Panc1 (cell line): ENCODE results near the gene FLACC1. TPM values are rescaled to one million over a fixed set of nuclear protein-coding genes. Genes with fewer than 3 reads are reported as not detected.

Experiments used
- ATAC-seq: fragments of 200-7000 bp; cut with Tn5 transposase; 2 replicates; pipeline ENCODE4 v1.9.1; 2020; ENCODE audit warnings: mild to moderate bottlenecking, moderate library complexity
- BruUV-seq: library from RNA; stranded (reverse); fragments of 400-500 nt; replicated peaks from 2 replicates; lab custom pipeline; 2021; lab: Mats Ljungman, UMichigan
- CTCF ChIA-PET: fragments of 300-600 bp; sonication (Branson Sonifier 250); formaldehyde crosslinking; loops from one replicate; lab custom pipeline; 2022; ENCODE audit warnings: antibody characterized with exemption; lab: Charles Lee
- POLR2A ChIA-PET: fragments of 300-600 bp; sonication (Branson Sonifier 250); formaldehyde crosslinking; loops from one replicate; lab custom pipeline; 2022; ENCODE audit warnings: antibody characterized with exemption; lab: Charles Lee
- DNase-seq: peaks from one replicate; pipeline ENCODE4 v3.0.0-alpha.2; 2010; ENCODE audit warnings: low read depth, low spot score
- H3K27ac ChIP-seq: 2 replicates; pipeline ENCODE4 v1.5.1; 2011; ENCODE audit warnings: mild to moderate bottlenecking, low read length, inconsistent platforms
- H3K27me3 ChIP-seq: fragments of 200-500 bp; sonication (Bioruptor generic); 2 replicates; pipeline ENCODE4 v1.6.0; 2014; ENCODE audit warnings: low read length, inconsistent platforms; ENCODE audit not compliant: control insufficient read depth, insufficient read depth
- H3K36me3 ChIP-seq: fragments of 200-500 bp; sonication (Bioruptor generic); 2 replicates; pipeline ENCODE4 v1.5.1; 2014; ENCODE audit warnings: inconsistent platforms, mild to moderate bottlenecking, low read length, moderate library complexity; ENCODE audit not compliant: control insufficient read depth, insufficient read depth
- H3K4me1 ChIP-seq: 2 replicates; pipeline ENCODE4 v1.5.1; 2011; ENCODE audit warnings: inconsistent platforms, mild to moderate bottlenecking, low read length, moderate library complexity; ENCODE audit not compliant: control insufficient read depth, insufficient read depth
- H3K4me3 ChIP-seq, 2 experiments: 2 replicates each; pipeline ENCODE4 v1.5.1; 2011 to 2012; ENCODE audit warnings: low read depth in 2 of 2, low read length in 2 of 2, mild to moderate bottlenecking in 2 of 2, inconsistent platforms in 1 of 2, moderate library complexity in 1 of 2
- H3K9me3 ChIP-seq: fragments of 200-500 bp; sonication (Bioruptor generic); 2 replicates; pipeline ENCODE4 v1.5.1; 2014; ENCODE audit warnings: low read depth, mild to moderate bottlenecking, inconsistent platforms, low read length, moderate library complexity; ENCODE audit not compliant: control insufficient read depth, insufficient read depth
- CTCF ChIP-seq: fragments of 450-650 bp; IDR thresholded peaks from 2 replicates; pipeline ENCODE4 v1.5.1; 2017; ENCODE audit warnings: mild to moderate bottlenecking
- POLR2AphosphoS5 ChIP-seq: IDR thresholded peaks from 2 replicates; pipeline ENCODE4 v1.6.1; 2012; ENCODE audit warnings: mild to moderate bottlenecking, low read depth, low read length, moderate library complexity
- REST ChIP-seq, 2 experiments: IDR thresholded peaks; 2 replicates each; pipeline ENCODE4 v1.6.1; 2011 to 2012; ENCODE audit warnings: low read depth in 2 of 2, control low read depth in 1 of 2, low read length in 1 of 2, mild to moderate bottlenecking in 1 of 2, moderate library complexity in 1 of 2; ENCODE audit not compliant: insufficient read depth in 1 of 2
- SIN3A ChIP-seq: IDR thresholded peaks from 2 replicates; pipeline ENCODE4 v1.6.1; 2012; ENCODE audit warnings: low read depth, mild to moderate bottlenecking, low read length, moderate library complexity, borderline replicate concordance; ENCODE audit not compliant: insufficient read depth
- TCF7L2 ChIP-seq: IDR thresholded peaks from 2 replicates; pipeline ENCODE4 v1.6.1; 2011; ENCODE audit warnings: mild to moderate bottlenecking, low read depth, low read length, inconsistent platforms
- in situ Hi-C: cut with HindIII; loops from 2 replicates; pipeline ENCODE4 v1.10.0; 2016; ENCODE audit warnings: low sequenced_read_pairs, low pct_unique_long_range_greater_than_20kb
- intact Hi-C: fragments of 100-400 bp; cut with micrococcal nuclease; formaldehyde crosslinking; loops from one replicate; pipeline ENCODE4 v1.10.0; 2022; ENCODE audit not compliant: unreplicated experiment
- total RNA-seq: library from RNA; stranded (reverse); gene quantifications from one replicate; pipeline ENCODE4 v1.2.1, GENCODE V29; 2021; ENCODE audit not compliant: unreplicated experiment

The FLACC1 gene
- total RNA-seq, 1 experiment from 2014 or later, result 0.39 TPM

- Histone ChIP-seq H3K4me1 (peaks cover 67% of the 10 kb centered on the region), H3K4me3 (peak within 1 kb of the TSS; percentile 25 to 56), H3K36me3 (no peaks in the 10 kb centered on the region), H3K27me3 (no peaks in the 10 kb centered on the region), H3K27ac (peak within 1 kb of the TSS; percentile 100), H3K9me3 (no peaks in the 10 kb centered on the region)
- in situ Hi-C loops (no loop called here), intact Hi-C loops (no loop called here)
- ATAC-seq, result peak; percentile 20; the same call in 1 of the 2 replicates
- no TSS peak for BruUV-seq
- POLR2A ChIA-PET, result interaction anchor here (0.6 to 0.7 kb wide), 2 partner anchors 28 to 39 kb away, joined by 3 to 7 read pairs; no protein-coding TSS in a partner anchor
- DNase-seq, result no peak
- no peak for TF ChIP-seq CTCF
- TF ChIP-seq POLR2AphosphoS5, result peak; percentile 37; the same call in 1 of the 2 replicates
- CTCF ChIA-PET, result no interaction called here
Observed at GRCh38 chr2:201260302-201260800, 96.8 kb downstream of the FLACC1 start, which contains the start of gene CASP8. Gene CASP8 (plus strand): TSS chr2:201260536. CDS start chr2:201266487, 5,951 bp downstream.

GRCh38 chr2:201258666-201259615 lies 98.2 kb downstream of the FLACC1 start:
- intact Hi-C loops (no loop called here), in situ Hi-C loops (no loop called here)
- no TSS peak for BruUV-seq
- peak; percentile 49; the same call in 1 of the 2 replicates for ATAC-seq
- Histone ChIP-seq H3K9me3 (no peaks in the 10 kb centered on the region), H3K36me3 (no peaks in the 10 kb centered on the region), H3K4me3 (peak overlapping the region; percentile 49 to 56), H3K4me1 (peaks cover 74% of the 10 kb centered on the region), H3K27ac (peak overlapping the region; percentile 100), H3K27me3 (no peaks in the 10 kb centered on the region)
- DNase-seq, result no peak
- POLR2A ChIA-PET, result no interaction called here
- TF ChIP-seq SIN3A (no peak), CTCF (no peak), TCF7L2 (peak; percentile 68)
- CTCF ChIA-PET, result no interaction called here

- no peaks in the 10 kb centered on the region for H3K27me3 ChIP-seq
- TSS peak; percentile 45 for BruUV-seq
- peak; percentile 81 for ATAC-seq
- H3K36me3 ChIP-seq, result no peaks in the 10 kb centered on the region
- no peak for TF ChIP-seq CTCF
- TF ChIP-seq SIN3A, result 0 out of 2 replicates have a peak, but pooled peaks have one; percentile 13
- no peak for TF ChIP-seq REST (IDR thresholded peaks at IDR 0.05; ENCODE audit: insufficient read depth in 1 of 2, low read depth in 2 of 2, low read length in 1 of 2)
- peak; percentile 49; the same call in 1 of the 2 replicates for TF ChIP-seq POLR2AphosphoS5
- TF ChIP-seq TCF7L2, result no peak
- DNase-seq, result peak; percentile 74
- in situ Hi-C loops (no loop called here), intact Hi-C loops (no loop called here)
- peak overlapping the region; percentile 100 for H3K27ac ChIP-seq
- peaks cover 70% of the 10 kb centered on the region for H3K4me1 ChIP-seq
- peak overlapping the region; percentile 49 to 56 for H3K4me3 ChIP-seq
- H3K9me3 ChIP-seq, result no peaks in the 10 kb centered on the region
- CTCF ChIA-PET, result no interaction called here
- POLR2A ChIA-PET, result no interaction called here
Observed at GRCh38 chr2:201257956-201258665, 99.0 kb downstream of the FLACC1 start.
